Tibial nerve (tissue), 4 donors: ENCODE results near the gene ZMIZ2. TPM values are rescaled to one million over a fixed set of nuclear protein-coding genes. Genes with fewer than 3 reads are reported as not detected.

ENCODE experiments used
- DNase-seq, 2 donors: peaks; one replicate each; pipeline ENCODE4 v3.0.0-alpha.2; 2019; ENCODE audit warnings: low spot score in 2 of 2
- H3K27ac ChIP-seq, 4 donors: fragments of 200-600 bp; sonication (generic) in 3 of 4; one replicate each; pipeline ENCODE4 v1.5.1; 2017 to 2019; ENCODE audit warnings: mild to moderate bottlenecking in 1 of 4
- H3K27me3 ChIP-seq, 2 donors: fragments of 200-600 bp; sonication (generic) in 1 of 2; one replicate each; pipeline versions ENCODE4 v1.5.1 to v1.6.0; 2017 to 2019
- H3K36me3 ChIP-seq, 3 donors: fragments of 200-600 bp; sonication (generic); one replicate each; pipeline ENCODE4 v1.5.1; 2018 to 2019
- H3K4me1 ChIP-seq, 4 donors: fragments of 200-600 bp; sonication (generic) in 3 of 4; one replicate each; pipeline ENCODE4 v1.5.1; 2017 to 2019
- H3K4me3 ChIP-seq, 4 donors: fragments of 200-600 bp; sonication (generic) in 3 of 4; one replicate each; pipeline ENCODE4 v1.5.1; 2017 to 2019; ENCODE audit warnings: mild to moderate bottlenecking in 1 of 4, moderate library complexity in 1 of 4
- H3K9me3 ChIP-seq, 4 donors: fragments of 200-600 bp; sonication (generic) in 3 of 4; one replicate each; pipeline ENCODE4 v1.5.1; 2017 to 2019
- EP300 ChIP-seq, 2 donors: sonication (generic); formaldehyde crosslinking; IDR thresholded peaks; one replicate each; pipeline ENCODE4 v1.6.1; 2017; ENCODE audit warnings: antibody characterized with exemption in 2 of 2, mild to moderate bottlenecking in 1 of 2
- POLR2A ChIP-seq, 2 donors: fragments of 450-650 bp; IDR thresholded peaks; one replicate each; pipeline ENCODE4 v1.6.1; 2017; ENCODE audit warnings: antibody characterized with exemption in 2 of 2, mild to moderate bottlenecking in 2 of 2, moderate library complexity in 2 of 2
- WGBS, 2 donors: methylation state at CpG; one replicate each; pipeline ENCODE4 v1.1.5; 2018; 5-methylcytosine and 5-hydroxymethylcytosine counted together
- total RNA-seq, 4 donors: library from RNA; depleted of rRNA; stranded (reverse); fragments of >200 nt; gene quantifications; one replicate each; pipeline ENCODE4 v1.1.0, GENCODE V29; 2016
- TF ChIP-seq, protein P1 (sequence below), 5 experiments: fragments of 200-600 bp in 3 of 5; fragments of 450-650 bp in 2 of 5; sonication (generic) in 3 of 5; IDR thresholded peaks; one replicate each; pipeline ENCODE4 v1.5.1; 2016 to 2019; ENCODE audit warnings: antibody characterized with exemption in 5 of 5, mild to moderate bottlenecking in 3 of 5, moderate library complexity in 2 of 5

ZMIZ2 gene
- total RNA-seq, 4 donors from 2014 or later = 24.7 to 48.9 (median 32.7) TPM

DNA sequence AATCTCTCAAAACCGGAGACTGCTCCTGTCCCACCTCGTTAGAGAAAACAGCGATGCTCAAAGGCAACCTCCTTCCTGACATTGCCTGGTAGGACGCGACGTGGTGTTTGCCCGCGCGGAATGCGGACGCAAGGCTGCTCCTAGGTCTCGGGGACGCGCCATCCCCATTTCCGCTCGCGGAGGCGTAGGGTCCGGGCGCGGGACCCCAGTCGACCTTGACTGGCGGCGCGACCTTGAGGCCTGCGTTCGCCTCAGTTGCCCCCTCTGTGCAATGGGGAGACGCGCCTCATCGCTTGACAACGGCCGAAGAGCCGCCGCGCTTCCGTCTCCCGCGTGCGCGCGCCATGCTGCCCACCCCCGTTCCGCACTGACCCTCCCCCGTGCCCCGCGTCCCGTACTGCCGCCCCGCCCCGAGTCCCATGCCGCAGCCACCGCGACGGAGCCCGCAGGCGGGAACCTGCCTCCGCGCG lies 47.4 kb downstream of the ZMIZ2 start:
- Histone ChIP-seq H3K27ac (peak overlapping the region; percentile 96 to 100 (median 100)), H3K4me1 (peaks cover 0 to 34% (median 19%) of the 10 kb centered on the region in 4 donors), H3K27me3 (no peaks in the 10 kb centered on the region), H3K4me3 (peak overlapping the region; percentile 59 to 95 (median 76)), H3K36me3 (peaks cover 5 to 19% (median 10%) of the 10 kb centered on the region in 3 donors), H3K9me3 (no peaks in the 10 kb centered on the region)
- 0 to 1% methylated on average over 20 to 38 of the region's 59 CpGs for WGBS, 2 donors
- TF ChIP-seq, protein P1, sequence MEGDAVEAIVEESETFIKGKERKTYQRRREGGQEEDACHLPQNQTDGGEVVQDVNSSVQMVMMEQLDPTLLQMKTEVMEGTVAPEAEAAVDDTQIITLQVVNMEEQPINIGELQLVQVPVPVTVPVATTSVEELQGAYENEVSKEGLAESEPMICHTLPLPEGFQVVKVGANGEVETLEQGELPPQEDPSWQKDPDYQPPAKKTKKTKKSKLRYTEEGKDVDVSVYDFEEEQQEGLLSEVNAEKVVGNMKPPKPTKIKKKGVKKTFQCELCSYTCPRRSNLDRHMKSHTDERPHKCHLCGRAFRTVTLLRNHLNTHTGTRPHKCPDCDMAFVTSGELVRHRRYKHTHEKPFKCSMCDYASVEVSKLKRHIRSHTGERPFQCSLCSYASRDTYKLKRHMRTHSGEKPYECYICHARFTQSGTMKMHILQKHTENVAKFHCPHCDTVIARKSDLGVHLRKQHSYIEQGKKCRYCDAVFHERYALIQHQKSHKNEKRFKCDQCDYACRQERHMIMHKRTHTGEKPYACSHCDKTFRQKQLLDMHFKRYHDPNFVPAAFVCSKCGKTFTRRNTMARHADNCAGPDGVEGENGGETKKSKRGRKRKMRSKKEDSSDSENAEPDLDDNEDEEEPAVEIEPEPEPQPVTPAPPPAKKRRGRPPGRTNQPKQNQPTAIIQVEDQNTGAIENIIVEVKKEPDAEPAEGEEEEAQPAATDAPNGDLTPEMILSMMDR (IDR thresholded peaks at IDR 0.05) = no peak
- TF ChIP-seq EP300 (IDR thresholded peaks at IDR 0.05) (no peak), POLR2A (IDR thresholded peaks at IDR 0.05) (no peak)
- peak in 1 of 2 donors; percentile 21 for DNase-seq

DNA sequence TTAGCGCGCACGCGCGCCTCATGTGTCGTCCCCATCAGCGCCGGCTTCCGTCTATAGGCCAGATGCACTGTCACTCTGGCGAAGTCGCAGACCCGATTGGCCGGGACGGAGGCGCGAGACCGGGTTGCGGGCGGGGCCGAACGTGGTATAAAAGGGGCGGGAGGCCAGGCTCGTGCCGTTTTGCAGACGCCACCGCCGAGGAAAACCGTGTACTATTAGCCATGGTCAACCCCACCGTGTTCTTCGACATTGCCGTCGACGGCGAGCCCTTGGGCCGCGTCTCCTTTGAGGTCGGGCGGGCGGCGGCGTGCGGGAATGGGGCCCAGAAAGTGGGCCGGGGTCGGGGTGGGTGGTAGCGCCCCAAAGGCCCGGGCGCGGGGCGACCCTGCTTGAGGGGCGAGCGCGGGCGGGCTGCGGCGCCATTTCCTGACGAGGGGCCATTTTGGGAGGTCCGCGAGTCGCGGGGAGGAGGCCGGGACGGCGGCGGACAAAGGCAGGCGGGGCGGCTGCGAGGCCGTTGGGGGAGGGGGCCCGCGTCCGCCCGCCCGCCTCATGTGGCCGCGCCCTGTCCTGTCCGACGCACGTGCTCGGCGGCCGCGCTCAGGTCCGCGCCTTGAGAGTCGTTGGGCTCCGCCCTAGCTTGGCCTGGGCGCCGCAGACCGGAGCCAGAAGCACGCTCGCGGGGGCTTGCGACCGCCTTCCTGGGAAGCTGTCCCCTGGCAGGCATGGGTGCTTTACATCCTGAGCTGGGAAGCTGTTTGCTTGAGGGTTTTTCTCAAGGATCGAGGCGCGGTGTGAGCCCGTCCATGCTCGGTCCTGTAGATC lies 48.1 kb downstream of the ZMIZ2 start, which contains the start of gene PPIA:
Gene PPIA, plus strand, starts transcription at position 178 of the 825 bp plus-strand sequence. Its CDS starts 44 bp downstream, at position 222.
- TF ChIP-seq, protein P1 (IDR thresholded peaks at IDR 0.05) = no peak
- TF ChIP-seq POLR2A (IDR thresholded peaks at IDR 0.05) (peak; percentile 92 to 95), EP300 (IDR thresholded peaks at IDR 0.05) (peak in 1 of 2 donors; percentile 96)
- Histone ChIP-seq H3K4me1 (peaks cover 0 to 34% (median 19%) of the 10 kb centered on the region in 4 donors), H3K36me3 (peaks cover 7 to 26% (median 10%) of the 10 kb centered on the region in 3 donors), H3K4me3 (peak within 1 kb of the TSS; percentile 59 to 95 (median 76)), H3K27me3 (no peaks in the 10 kb centered on the region), H3K27ac (peak within 1 kb of the TSS; percentile 96 to 100 (median 100)), H3K9me3 (no peaks in the 10 kb centered on the region)
- WGBS, 2 donors = 1 to 2% methylated on average over 72 to 75 of the region's 99 CpGs
- DNase-seq = peak; percentile 95 to 96

DNA sequence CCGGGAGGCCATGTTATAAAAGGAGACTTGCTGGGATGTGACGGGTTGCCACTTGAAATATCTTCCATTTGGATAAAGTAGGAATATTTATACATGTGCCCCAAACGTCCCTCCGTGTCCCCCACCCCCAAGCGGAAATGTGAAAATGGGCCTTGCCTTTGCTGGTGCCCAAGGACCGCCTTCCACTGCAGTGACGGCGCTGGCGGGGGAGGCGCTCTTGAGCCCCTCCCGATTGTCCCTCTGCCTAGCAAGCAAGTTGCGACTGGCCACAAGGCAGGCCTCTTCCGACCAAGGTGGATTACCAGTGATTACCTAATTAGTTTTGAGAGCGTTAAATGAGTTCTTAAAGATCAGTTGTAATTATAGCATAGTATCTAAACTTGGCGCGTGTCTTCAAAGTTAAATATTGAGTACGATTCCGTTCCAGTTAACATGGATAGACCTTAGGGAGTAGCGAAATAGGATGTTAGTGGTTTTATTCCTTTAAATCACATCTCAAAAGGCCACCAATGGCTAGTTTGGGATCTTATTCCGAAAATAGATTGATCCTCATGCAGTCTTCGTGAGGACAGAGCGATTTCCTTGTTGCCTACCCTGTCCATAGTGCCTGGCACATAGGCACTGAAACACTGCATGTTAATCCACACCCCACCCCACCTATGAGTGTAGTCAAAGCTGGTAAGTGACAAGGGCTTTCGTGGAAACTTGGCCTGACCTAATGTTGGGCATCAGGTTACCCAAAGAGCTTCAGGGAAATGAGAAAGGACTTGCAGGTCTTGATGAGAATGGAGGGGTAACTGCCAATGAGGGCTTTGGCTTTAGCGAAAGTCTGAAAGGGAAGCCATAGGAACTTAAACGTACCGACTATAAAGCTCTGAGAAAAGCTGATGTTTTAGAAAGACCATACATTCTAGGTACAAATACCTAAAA lies 48.9 kb downstream of the ZMIZ2 start:
- Histone ChIP-seq H3K9me3 (no peaks in the 10 kb centered on the region), H3K36me3 (peaks cover 8 to 35% (median 13%) of the 10 kb centered on the region in 3 donors), H3K4me1 (peaks cover 0 to 34% (median 19%) of the 10 kb centered on the region in 4 donors), H3K27me3 (no peaks in the 10 kb centered on the region), H3K4me3 (peak overlapping the region; percentile 59 to 95 (median 76)), H3K27ac (peak overlapping the region; percentile 96 to 100 (median 100))
- WGBS, 2 donors = 1 to 3% methylated on average over 26 of the region's 26 CpGs
- TF ChIP-seq POLR2A (IDR thresholded peaks at IDR 0.05) (peak; percentile 24 to 64), EP300 (IDR thresholded peaks at IDR 0.05) (peak in 1 of 2 donors; percentile 91)
- TF ChIP-seq, protein P1 (IDR thresholded peaks at IDR 0.05) = peak; percentile 44 to 56 (median 52)
- peak; percentile 82 to 88 for DNase-seq

DNA sequence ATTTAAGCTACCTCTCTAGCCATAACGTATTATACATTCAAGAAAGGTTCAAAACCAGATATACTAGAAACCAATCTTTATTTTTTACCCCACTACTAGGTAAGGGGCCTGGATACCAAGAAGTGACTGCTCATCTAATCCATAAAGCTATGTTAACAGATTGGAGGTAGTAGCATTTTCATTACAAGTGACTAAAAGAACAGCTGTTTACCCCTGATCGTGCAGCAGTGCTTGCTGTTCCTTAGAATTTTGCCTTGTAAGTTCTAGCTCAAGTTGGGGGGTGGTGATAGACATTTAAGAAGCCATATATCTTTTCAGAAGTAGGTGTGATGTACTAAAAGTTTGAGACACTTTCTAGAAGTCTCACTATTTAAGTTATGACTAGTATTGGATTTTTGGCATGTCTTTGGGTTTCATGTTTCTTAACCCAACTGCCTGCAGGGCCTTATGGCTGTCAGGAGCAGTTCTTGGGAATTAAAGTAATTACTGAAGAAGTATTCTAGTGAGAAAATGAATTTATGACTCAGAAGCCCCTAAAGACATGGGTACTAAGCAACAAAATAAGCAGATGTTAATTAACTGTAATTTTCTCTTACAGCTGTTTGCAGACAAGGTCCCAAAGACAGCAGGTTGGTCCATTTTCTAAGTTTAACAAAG lies 50.1 kb downstream of the ZMIZ2 start:
- peaks cover 0 to 34% (median 19%) of the 10 kb centered on the region in 4 donors for H3K4me1 ChIP-seq
- 9% methylated on average over 2 of the region's 2 CpGs for WGBS, 2 donors
- peaks cover 8 to 46% (median 14%) of the 10 kb centered on the region in 3 donors for H3K36me3 ChIP-seq
- H3K27ac ChIP-seq = peak overlapping the region in 2 of 4 donors; percentile 96 to 100
- no peaks in the 10 kb centered on the region for H3K27me3 ChIP-seq
- no peaks in the 10 kb centered on the region for H3K9me3 ChIP-seq
- peak overlapping the region in 3 of 4 donors; percentile 12 to 68 (median 59) for H3K4me3 ChIP-seq
- no peak for DNase-seq
- TF ChIP-seq, protein P1 (IDR thresholded peaks at IDR 0.05) = no peak
- TF ChIP-seq EP300 (IDR thresholded peaks at IDR 0.05) = no peak
- TF ChIP-seq POLR2A (IDR thresholded peaks at IDR 0.05) = no peak
